HL-60 (cell line): ENCODE data around the gene PCYOX1L.

Source experiments
- DNase-seq, 2 experiments: peaks; one replicate each; pipeline ENCODE4 v3.0.0-alpha.2; 2010 to 2020; ENCODE audit warnings: low read depth in 1 of 2, low spot score in 1 of 2
- H3K27ac ChIP-seq: fragments of 250-450 bp; sonication (Bioruptor Pico); replicated peaks from 2 replicates; pipeline ENCODE4 v1.5.1; 2020; ENCODE audit warnings: mild to moderate bottlenecking, moderate library complexity
- H3K27me3 ChIP-seq: fragments of 250-450 bp; sonication (Bioruptor Pico); 2 replicates; pipeline ENCODE4 v1.5.1; 2021; ENCODE audit warnings: mild to moderate bottlenecking, moderate library complexity; ENCODE audit not compliant: insufficient read depth, poor library complexity, severe bottlenecking
- H3K4me3 ChIP-seq: replicated peaks from 2 replicates; pipeline ENCODE4 v1.5.1; 2011; ENCODE audit warnings: mild to moderate bottlenecking, control low read depth, low read length; ENCODE audit not compliant: insufficient read depth
- GABPA ChIP-seq: IDR thresholded peaks from 2 replicates; pipeline ENCODE4 v1.6.1; 2012; ENCODE audit warnings: low read depth
- POLR2AphosphoS5 ChIP-seq: IDR thresholded peaks from 2 replicates; pipeline ENCODE4 v1.6.1; 2012; ENCODE audit warnings: low read depth
- SPI1 ChIP-seq: IDR thresholded peaks from 2 replicates; pipeline ENCODE4 v1.6.1; 2012; ENCODE audit warnings: low read depth, mild to moderate bottlenecking, borderline replicate concordance
- TF ChIP-seq, protein P1 (sequence below): IDR thresholded peaks from one replicate; pipeline ENCODE4 v1.5.1; 2011; ENCODE audit warnings: low read length, control low read depth, inconsistent platforms; ENCODE audit not compliant: insufficient read depth
- TF ChIP-seq, protein P2 (sequence below): IDR thresholded peaks from 2 replicates; pipeline ENCODE4 v1.6.1; 2012; ENCODE audit warnings: low read depth; ENCODE audit not compliant: insufficient replicate concordance

PCYOX1L gene

DNA sequence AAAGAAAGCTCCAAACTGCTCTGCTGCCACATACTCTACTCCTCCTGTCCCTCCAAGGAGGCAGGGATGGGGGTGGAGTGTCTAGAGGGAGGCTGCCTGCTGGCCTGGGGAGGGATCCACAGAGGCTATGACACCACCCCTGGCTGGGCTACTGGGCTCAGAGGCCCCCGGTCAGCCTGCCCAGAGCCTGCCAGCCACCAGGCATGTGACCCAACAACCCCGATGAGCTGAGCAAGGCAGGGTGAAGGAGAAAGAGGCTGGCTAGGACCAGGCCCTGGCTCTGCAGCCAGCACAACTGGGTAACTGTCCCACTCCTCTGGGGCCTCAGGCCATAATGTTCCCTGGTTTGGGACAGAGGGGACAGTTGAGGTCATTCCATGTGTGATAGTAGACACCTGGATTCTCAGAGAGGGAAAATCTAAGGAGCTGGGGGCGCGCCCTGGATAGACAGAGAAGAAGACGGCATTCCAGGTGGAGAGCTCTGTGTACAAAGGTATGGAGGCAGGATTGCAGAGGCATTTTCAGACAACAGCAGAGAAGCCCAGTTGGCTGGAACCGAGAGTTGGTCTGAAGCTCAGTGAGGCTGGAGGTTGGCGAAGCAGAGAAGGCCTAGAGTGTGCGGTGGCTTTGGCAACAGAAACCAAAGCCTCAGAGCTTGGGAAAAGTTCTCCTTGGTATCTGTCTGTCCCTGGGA lies 55.1 kb downstream of the PCYOX1L start:
- Histone ChIP-seq H3K27ac (no peak overlapping the region), H3K4me3 (no peak overlapping the region), H3K27me3 (no peaks in the 10 kb centered on the region)
- TF ChIP-seq, protein P1, sequence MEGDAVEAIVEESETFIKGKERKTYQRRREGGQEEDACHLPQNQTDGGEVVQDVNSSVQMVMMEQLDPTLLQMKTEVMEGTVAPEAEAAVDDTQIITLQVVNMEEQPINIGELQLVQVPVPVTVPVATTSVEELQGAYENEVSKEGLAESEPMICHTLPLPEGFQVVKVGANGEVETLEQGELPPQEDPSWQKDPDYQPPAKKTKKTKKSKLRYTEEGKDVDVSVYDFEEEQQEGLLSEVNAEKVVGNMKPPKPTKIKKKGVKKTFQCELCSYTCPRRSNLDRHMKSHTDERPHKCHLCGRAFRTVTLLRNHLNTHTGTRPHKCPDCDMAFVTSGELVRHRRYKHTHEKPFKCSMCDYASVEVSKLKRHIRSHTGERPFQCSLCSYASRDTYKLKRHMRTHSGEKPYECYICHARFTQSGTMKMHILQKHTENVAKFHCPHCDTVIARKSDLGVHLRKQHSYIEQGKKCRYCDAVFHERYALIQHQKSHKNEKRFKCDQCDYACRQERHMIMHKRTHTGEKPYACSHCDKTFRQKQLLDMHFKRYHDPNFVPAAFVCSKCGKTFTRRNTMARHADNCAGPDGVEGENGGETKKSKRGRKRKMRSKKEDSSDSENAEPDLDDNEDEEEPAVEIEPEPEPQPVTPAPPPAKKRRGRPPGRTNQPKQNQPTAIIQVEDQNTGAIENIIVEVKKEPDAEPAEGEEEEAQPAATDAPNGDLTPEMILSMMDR = no peak
- TF ChIP-seq, protein P2, sequence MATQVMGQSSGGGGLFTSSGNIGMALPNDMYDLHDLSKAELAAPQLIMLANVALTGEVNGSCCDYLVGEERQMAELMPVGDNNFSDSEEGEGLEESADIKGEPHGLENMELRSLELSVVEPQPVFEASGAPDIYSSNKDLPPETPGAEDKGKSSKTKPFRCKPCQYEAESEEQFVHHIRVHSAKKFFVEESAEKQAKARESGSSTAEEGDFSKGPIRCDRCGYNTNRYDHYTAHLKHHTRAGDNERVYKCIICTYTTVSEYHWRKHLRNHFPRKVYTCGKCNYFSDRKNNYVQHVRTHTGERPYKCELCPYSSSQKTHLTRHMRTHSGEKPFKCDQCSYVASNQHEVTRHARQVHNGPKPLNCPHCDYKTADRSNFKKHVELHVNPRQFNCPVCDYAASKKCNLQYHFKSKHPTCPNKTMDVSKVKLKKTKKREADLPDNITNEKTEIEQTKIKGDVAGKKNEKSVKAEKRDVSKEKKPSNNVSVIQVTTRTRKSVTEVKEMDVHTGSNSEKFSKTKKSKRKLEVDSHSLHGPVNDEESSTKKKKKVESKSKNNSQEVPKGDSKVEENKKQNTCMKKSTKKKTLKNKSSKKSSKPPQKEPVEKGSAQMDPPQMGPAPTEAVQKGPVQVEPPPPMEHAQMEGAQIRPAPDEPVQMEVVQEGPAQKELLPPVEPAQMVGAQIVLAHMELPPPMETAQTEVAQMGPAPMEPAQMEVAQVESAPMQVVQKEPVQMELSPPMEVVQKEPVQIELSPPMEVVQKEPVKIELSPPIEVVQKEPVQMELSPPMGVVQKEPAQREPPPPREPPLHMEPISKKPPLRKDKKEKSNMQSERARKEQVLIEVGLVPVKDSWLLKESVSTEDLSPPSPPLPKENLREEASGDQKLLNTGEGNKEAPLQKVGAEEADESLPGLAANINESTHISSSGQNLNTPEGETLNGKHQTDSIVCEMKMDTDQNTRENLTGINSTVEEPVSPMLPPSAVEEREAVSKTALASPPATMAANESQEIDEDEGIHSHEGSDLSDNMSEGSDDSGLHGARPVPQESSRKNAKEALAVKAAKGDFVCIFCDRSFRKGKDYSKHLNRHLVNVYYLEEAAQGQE = no peak
- TF ChIP-seq GABPA = no peak
- TF ChIP-seq SPI1 = no peak
- TF ChIP-seq POLR2AphosphoS5 = no peak
- DNase-seq = no peak

DNA sequence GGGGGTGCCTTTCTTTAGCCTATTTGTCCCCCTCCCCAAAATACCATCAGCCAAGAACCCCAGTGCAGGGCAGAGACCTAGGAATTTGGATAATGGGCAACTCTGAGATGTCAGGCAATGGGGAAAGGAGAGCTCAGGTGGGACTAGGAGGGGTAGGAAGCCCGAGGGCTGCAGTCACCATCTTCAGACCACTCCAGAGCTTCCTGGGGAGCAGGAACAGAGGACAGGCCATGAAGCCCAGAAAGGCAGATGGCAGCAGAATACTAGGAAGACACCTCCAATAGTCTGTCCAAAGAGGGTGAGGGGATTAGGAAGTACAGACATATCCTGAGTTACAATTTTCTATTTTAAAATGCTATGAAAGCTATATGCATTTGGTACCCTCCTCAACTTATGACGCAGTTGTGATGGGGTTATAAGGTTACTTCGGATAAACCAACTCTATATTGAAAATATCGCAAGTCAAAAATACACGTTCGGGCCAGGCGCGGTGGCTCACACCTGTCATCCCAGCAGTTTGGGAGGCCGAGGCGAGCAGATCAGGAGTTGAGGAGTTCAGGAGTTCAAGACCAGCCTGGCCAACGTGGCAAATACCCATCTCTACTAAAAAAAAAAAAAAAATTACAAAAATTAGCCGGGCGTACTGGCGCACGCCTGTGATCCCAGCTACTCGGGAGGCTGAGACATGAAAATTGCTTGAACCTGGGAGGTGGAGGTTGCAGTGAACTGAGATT lies 55.8 kb downstream of the PCYOX1L start:
- H3K27me3 ChIP-seq = no peaks in the 10 kb centered on the region
- H3K4me3 ChIP-seq = no peak overlapping the region
- no peak overlapping the region for H3K27ac ChIP-seq
- no peak for DNase-seq
- no peak for TF ChIP-seq POLR2AphosphoS5

DNA sequence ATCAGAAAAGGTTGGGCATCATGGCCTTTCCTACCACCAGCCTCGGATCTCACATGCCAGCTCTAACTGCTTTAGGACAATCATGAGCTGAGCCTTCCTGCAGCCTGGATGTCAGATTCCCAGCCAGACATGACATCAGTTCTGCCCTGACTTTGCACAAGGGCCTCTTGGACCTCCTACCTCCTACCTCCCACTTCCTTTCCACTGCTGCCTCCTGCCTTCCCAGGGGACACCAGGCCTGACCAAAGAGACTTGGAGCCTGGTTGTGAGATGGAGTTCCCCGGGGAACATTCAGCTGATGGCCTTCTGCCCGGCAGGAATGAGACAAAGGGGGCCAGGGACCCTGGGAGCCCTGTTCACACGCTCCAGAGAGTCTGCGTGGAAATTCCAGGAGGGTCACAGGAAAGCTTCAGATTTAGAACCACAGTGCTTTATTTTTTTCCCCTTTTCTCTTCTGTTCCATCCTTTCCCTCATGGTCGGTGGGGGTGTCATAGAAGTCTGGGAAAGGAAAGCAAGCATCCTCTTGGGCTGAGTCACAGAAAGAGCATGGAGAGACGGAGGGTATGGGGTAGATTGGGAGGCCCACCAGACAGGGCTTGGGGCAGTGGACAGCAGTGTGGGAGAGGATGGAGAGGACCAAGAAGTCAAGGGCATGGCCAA lies 56.7 kb downstream of the PCYOX1L start:
- Histone ChIP-seq H3K4me3 (no peak overlapping the region), H3K27ac (no peak overlapping the region), H3K27me3 (no peaks in the 10 kb centered on the region)
- DNase-seq = no peak
- TF ChIP-seq GABPA = no peak

DNA sequence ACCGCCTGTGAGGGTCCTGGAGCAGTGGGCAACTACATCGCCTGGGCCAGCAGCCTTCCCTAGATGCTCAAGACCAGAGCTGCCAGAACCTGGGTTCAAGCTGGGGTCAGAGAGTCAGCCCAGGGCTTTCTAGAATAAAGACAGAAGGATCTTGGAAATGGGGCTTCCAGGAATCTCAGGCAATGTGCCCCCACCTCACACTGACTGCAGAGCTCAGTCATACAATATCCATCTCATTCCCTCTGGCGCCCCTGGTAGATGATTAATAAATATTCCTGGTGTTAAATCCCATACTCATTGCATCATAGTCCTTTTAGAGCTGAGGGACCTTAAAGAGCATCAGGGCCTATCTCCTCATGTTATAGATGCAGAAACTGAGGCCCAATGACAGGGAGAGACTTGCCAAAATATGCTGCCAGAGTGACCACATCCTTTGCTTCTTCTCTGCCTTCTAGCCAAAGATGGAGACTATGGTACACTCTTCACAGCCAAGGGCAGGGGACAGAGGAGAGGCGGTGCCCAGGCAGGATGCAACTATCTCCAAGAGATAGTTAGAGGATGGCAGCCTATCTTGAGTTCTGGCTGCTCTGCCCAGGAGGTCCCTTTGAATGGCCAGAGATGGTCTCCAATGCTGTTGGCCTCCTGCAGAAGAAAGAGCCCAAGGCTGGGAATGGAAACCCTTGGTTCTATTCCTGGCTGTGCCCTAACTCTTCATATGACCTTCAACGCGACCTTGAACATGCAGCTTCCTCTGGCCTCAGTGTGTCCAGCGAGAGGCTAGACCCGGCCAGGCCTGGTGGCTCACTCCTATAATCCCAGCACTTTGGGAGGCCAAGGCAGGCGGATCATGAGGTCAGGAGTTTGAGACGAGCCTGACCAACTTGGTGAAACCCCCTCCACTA lies 57.5 kb downstream of the PCYOX1L start:
- DNase-seq = no peak
- H3K27ac ChIP-seq = no peak overlapping the region
- H3K4me3 ChIP-seq = no peak overlapping the region
- no peaks in the 10 kb centered on the region for H3K27me3 ChIP-seq
- TF ChIP-seq GABPA (no peak), SPI1 (no peak), POLR2AphosphoS5 (no peak)
- TF ChIP-seq, protein P2 = no peak
- TF ChIP-seq, protein P1 = no peak
